HG03439 (cell line): Measurements from ENCODE around the gene BRIX1.

Experiments
- ATAC-seq: cut with Tn5 transposase; IDR thresholded peaks from one replicate; pipeline ENCODE4 v1.9.1; 2021; ENCODE audit warnings: mild to moderate bottlenecking, moderate library complexity; ENCODE audit not compliant: unreplicated experiment

Gene BRIX1

GRCh38 chr5:34915139-34915855, at the start of gene BRIX1, which contains the start of gene RAD1:
Gene BRIX1, plus strand, starts transcription at chr5:34915711. Its CDS starts 28 bp downstream, at chr5:34915739.
Gene RAD1, minus strand, starts transcription at chr5:34915504. Its CDS starts 612 bp downstream, at chr5:34914892.
- peak; percentile 99 for ATAC-seq

- no peak for ATAC-seq
Observed at GRCh38 chr5:34866989-34867471, 48.5 kb upstream of the BRIX1 start.

- ATAC-seq: no peak
Observed at GRCh38 chr5:34867660-34868059, 47.9 kb upstream of the BRIX1 start.

- ATAC-seq: no peak
Observed at GRCh38 chr5:34868791-34869190, 46.7 kb upstream of the BRIX1 start.

- ATAC-seq: no peak
Observed at GRCh38 chr5:34869256-34869655, 46.3 kb upstream of the BRIX1 start.

- no peak for ATAC-seq
Observed at GRCh38 chr5:34870382-34870781, 45.1 kb upstream of the BRIX1 start.

- ATAC-seq: no peak
Observed at GRCh38 chr5:34876275-34876674, 39.2 kb upstream of the BRIX1 start.

GRCh38 chr5:34881246-34881645, 34.3 kb upstream of the BRIX1 start:
- ATAC-seq: no peak

- no peak for ATAC-seq
Observed at GRCh38 chr5:34886392-34887119, 29.0 kb upstream of the BRIX1 start.

- ATAC-seq: no peak
Observed at GRCh38 chr5:34889394-34889793, 26.1 kb upstream of the BRIX1 start.

- ATAC-seq: no peak
Observed at GRCh38 chr5:34891981-34892380, 23.5 kb upstream of the BRIX1 start.

GRCh38 chr5:34892414-34892813, 23.1 kb upstream of the BRIX1 start:
- no peak for ATAC-seq

GRCh38 chr5:34894716-34895115, 20.8 kb upstream of the BRIX1 start:
- ATAC-seq: no peak

- no peak for ATAC-seq
Observed at GRCh38 chr5:34895641-34896419, 19.7 kb upstream of the BRIX1 start.

GRCh38 chr5:34897646-34898045, 17.9 kb upstream of the BRIX1 start:
- ATAC-seq: no peak

- ATAC-seq: peak; percentile 74
Observed at GRCh38 chr5:34898258-34898895, 17.1 kb upstream of the BRIX1 start.

GRCh38 chr5:34899066-34899465, 16.4 kb upstream of the BRIX1 start:
- no peak for ATAC-seq

GRCh38 chr5:34900652-34901051, 14.9 kb upstream of the BRIX1 start:
- ATAC-seq: no peak

- no peak for ATAC-seq
Observed at GRCh38 chr5:34903260-34903659, 12.3 kb upstream of the BRIX1 start.

GRCh38 chr5:34905564-34905963, 9.9 kb upstream of the BRIX1 start:
- ATAC-seq: no peak

GRCh38 chr5:34913072-34913471, 2.4 kb upstream of the BRIX1 start:
- no peak for ATAC-seq
